ENCODE results near the gene EFCAB5. TPM values are rescaled to one million over a fixed set of nuclear protein-coding genes. Genes with fewer than 3 reads are reported as not detected.

EFCAB5 gene
- total RNA-seq, 1 experiment from 2014 or later: 0.39 TPM

- in situ Hi-C loops (cut with HindIII; ENCODE audit: low pct_unique_long_range_greater_than_20kb, low sequenced_read_pairs) (no loop called here), intact Hi-C loops (cut with micrococcal nuclease; ENCODE audit: unreplicated experiment) (loop anchor here (1.0 to 10.0 kb wide), 3 partner anchors 67 to 289 kb away; partner anchors contain the start of gene SSH2)
- TF ChIP-seq CTCF (IDR thresholded peaks at IDR 0.05) (peak; percentile 84), TCF7L2 (IDR thresholded peaks at IDR 0.05; ENCODE audit: low read depth, low read length) (no peak)
- POLR2A ChIA-PET: interaction anchor here (0.5 to 0.6 kb wide), 2 partner anchors 66 to 70 kb away, joined by 7 read pairs; no protein-coding TSS in a partner anchor
- H3K27me3 ChIP-seq (ENCODE audit: control insufficient read depth, insufficient read depth, low read length): no peaks in the 10 kb centered on the region
- BruUV-seq (replicated peaks): no TSS peak
- CTCF ChIA-PET: interaction anchor here (0.5 to 2.5 kb wide), 16 partner anchors 11 to 480 kb away, joined by 3 to 19 read pairs (median 5); no protein-coding TSS in a partner anchor
- H3K9me3 ChIP-seq (ENCODE audit: control insufficient read depth, insufficient read depth, low read depth, low read length): no peaks in the 10 kb centered on the region
- peaks cover 3% of the 10 kb centered on the region; the same call in 1 of the 2 replicates for H3K4me1 ChIP-seq (ENCODE audit: control insufficient read depth, insufficient read depth, low read length)
- H3K4me3 ChIP-seq (ENCODE audit: low read depth in 2 of 2, low read length in 2 of 2): no peak overlapping the region
- ATAC-seq (peak; percentile 92), DNase-seq (ENCODE audit: low read depth, low spot score) (peak; percentile 42)
- no peaks in the 10 kb centered on the region for H3K36me3 ChIP-seq (ENCODE audit: control insufficient read depth, insufficient read depth, low read length)
- H3K27ac ChIP-seq (ENCODE audit: low read length): no peak overlapping the region
Observed at GRCh38 chr17:30093463-30094147, 152.2 kb downstream of the EFCAB5 start.

- POLR2A ChIA-PET: no interaction called here
- in situ Hi-C loops (cut with HindIII; ENCODE audit: low pct_unique_long_range_greater_than_20kb, low sequenced_read_pairs): no loop called here
- BruUV-seq (replicated peaks): no TSS peak
Observed at GRCh38 chr17:30095507-30096244, 154.2 kb downstream of the EFCAB5 start.

More at GRCh38 chr17:30095507-30096244, 154.2 kb downstream of the EFCAB5 start:
- H3K36me3 ChIP-seq (ENCODE audit: control insufficient read depth, insufficient read depth, low read length): no peaks in the 10 kb centered on the region
- peak; percentile 67 for ATAC-seq
- no peaks in the 10 kb centered on the region; the same call in 1 of the 2 replicates for H3K27me3 ChIP-seq (ENCODE audit: control insufficient read depth, insufficient read depth, low read length)
- CTCF ChIA-PET: interaction anchor here (0.5 to 1.6 kb wide), 4 partner anchors 9 to 164 kb away, joined by 3 to 7 read pairs (median 4); no protein-coding TSS in a partner anchor
- peak; percentile 61 for DNase-seq (ENCODE audit: low read depth, low spot score)
- intact Hi-C loops (cut with micrococcal nuclease; ENCODE audit: unreplicated experiment): loop anchor here (10.0 kb wide), 1 partner anchor 291 kb away; no protein-coding TSS in a partner anchor
- H3K27ac ChIP-seq (ENCODE audit: low read length): no peak overlapping the region
- TF ChIP-seq CTCF (IDR thresholded peaks at IDR 0.05): peak; percentile 69; the same call in 1 of the 2 replicates
- TF ChIP-seq, protein P1, sequence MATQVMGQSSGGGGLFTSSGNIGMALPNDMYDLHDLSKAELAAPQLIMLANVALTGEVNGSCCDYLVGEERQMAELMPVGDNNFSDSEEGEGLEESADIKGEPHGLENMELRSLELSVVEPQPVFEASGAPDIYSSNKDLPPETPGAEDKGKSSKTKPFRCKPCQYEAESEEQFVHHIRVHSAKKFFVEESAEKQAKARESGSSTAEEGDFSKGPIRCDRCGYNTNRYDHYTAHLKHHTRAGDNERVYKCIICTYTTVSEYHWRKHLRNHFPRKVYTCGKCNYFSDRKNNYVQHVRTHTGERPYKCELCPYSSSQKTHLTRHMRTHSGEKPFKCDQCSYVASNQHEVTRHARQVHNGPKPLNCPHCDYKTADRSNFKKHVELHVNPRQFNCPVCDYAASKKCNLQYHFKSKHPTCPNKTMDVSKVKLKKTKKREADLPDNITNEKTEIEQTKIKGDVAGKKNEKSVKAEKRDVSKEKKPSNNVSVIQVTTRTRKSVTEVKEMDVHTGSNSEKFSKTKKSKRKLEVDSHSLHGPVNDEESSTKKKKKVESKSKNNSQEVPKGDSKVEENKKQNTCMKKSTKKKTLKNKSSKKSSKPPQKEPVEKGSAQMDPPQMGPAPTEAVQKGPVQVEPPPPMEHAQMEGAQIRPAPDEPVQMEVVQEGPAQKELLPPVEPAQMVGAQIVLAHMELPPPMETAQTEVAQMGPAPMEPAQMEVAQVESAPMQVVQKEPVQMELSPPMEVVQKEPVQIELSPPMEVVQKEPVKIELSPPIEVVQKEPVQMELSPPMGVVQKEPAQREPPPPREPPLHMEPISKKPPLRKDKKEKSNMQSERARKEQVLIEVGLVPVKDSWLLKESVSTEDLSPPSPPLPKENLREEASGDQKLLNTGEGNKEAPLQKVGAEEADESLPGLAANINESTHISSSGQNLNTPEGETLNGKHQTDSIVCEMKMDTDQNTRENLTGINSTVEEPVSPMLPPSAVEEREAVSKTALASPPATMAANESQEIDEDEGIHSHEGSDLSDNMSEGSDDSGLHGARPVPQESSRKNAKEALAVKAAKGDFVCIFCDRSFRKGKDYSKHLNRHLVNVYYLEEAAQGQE (IDR thresholded peaks at IDR 0.05; ENCODE audit: insufficient read depth in 1 of 2, low read depth in 2 of 2, low read length in 1 of 2): no peak
- H3K4me3 ChIP-seq (ENCODE audit: low read depth in 2 of 2, low read length in 2 of 2): no peak overlapping the region
- H3K4me1 ChIP-seq (ENCODE audit: control insufficient read depth, insufficient read depth, low read length): peaks cover 3% of the 10 kb centered on the region; the same call in 1 of the 2 replicates
- no peaks in the 10 kb centered on the region for H3K9me3 ChIP-seq (ENCODE audit: control insufficient read depth, insufficient read depth, low read depth, low read length)
